ENCODE data around the gene CHL1.
A peak's percentile ranks its signal among the peaks of the same experiment; 100 is the strongest.

CHL1 gene

DNA sequence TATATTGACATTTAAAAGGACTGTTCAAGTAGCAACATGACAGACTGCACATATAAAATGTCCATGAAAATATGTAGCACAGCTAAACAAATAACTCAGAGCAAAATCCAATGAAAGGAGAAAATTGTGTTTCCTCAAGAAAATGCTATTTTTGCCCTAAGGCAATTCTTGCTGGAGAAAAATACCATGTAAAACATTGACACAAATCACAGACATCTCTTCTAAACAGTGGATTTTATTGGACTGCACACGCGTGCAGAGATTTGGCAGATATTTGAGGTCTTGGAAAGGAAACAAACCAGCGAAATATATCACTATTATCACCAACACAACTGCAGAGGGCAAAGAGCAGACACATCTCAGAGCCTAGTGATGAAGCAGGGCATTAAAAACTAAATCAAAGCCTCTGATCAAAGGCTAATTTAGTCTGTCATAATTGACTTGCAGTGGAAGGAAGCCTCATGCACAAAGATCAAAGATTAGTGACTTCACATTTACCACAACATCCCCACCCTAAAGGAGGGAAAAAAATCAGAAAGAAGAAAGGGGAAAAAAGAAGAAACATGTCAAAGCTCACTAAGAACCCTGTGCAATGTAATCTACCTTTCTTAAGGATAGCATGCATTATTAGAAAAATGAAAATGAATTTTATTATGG lies 52.4 kb downstream of the CHL1 start:
- H3K4me1 Mint-ChIP-seq (ENCODE audit: low read depth) = no peaks in the 10 kb centered on the region
- H3K36me3 Mint-ChIP-seq (ENCODE audit: low read depth) = no peaks in the 10 kb centered on the region
- no peak overlapping the region for H3K4me3 Mint-ChIP-seq
- no peaks in the 10 kb centered on the region for H3K9me3 Mint-ChIP-seq
- no peaks in the 10 kb centered on the region for H3K27me3 Mint-ChIP-seq (ENCODE audit: low read depth)
- H3K27ac Mint-ChIP-seq = no peak overlapping the region

DNA sequence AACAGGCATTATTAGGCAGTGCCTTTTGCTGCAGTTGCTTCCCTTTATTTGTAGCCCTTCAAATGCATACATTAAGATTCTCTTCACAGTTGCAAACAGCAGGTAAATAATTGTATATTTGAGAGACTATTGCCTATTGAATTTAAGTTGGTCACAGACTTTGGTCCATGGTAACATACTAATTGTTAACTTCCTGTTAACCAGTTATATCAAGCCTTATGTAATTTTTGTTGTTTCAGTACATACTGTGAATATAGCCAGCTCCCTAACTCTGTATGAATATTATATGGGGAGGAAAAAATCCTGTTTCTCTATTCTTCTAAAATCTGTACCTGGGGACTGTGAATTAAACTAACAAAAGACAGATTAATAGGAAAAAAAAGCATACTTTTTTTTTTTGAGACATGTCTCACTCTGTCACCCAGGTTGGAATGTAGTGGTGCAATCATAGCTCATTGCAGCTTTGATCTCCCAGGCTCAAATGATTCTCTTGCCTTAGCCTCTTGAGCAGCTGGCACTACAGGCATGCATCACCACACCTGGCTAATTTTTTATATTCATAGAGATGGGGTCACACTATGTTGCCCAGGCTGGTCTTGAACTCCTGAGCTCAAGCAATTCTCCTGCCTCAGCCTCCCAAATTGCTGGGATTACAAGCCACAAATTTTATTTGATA lies 53.2 kb downstream of the CHL1 start:
- Mint-ChIP-seq H3K4me1 (ENCODE audit: low read depth) (no peaks in the 10 kb centered on the region), H3K27me3 (ENCODE audit: low read depth) (no peaks in the 10 kb centered on the region), H3K4me3 (no peak overlapping the region), H3K36me3 (ENCODE audit: low read depth) (no peaks in the 10 kb centered on the region), H3K27ac (no peak overlapping the region), H3K9me3 (peaks cover 3% of the 10 kb centered on the region)

DNA sequence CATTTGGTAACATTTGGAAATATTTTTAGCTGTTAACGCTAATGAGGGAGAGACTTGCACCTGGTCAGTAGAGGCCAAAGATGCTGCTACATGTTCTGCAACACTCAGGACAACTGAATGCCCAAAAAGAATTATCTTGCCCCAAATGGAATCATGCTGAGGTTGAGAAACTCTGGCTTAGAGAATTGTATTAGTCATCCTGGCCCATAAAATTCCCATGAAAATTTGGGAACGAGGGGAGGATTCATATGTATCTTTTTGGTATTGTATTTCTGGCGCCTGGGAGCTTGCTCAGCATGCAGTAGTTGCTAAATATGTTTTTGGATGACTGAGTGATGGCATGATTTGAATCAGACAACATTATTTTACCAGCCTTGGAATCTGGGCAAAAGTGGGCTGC lies 59.9 kb downstream of the CHL1 start:
- Mint-ChIP-seq H3K4me1 (ENCODE audit: low read depth) (no peaks in the 10 kb centered on the region), H3K27ac (no peak overlapping the region), H3K36me3 (ENCODE audit: low read depth) (no peaks in the 10 kb centered on the region), H3K9me3 (peaks cover 7% of the 10 kb centered on the region), H3K4me3 (no peak overlapping the region), H3K27me3 (ENCODE audit: low read depth) (no peaks in the 10 kb centered on the region)

DNA sequence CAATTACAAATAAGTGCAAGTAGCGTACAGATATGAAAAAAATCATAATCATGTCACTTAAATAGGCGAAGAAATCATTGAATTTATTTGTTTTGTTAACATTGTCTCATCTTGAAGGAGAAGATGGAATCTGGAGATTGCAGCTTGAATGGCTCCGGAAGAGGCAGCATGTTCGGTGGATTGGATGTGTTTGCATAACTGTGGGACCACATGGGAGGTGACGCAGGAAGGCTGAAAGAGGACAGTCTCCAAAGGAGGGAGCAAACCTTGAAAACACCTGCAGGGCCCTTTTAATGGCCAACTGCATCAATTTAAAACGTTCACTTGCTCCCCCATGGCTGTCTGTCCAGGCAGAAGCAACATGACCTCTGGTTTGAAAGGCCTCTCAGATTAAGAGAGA lies 61.3 kb downstream of the CHL1 start:
- Mint-ChIP-seq H3K4me3 (no peak overlapping the region), H3K36me3 (ENCODE audit: low read depth) (no peaks in the 10 kb centered on the region), H3K4me1 (ENCODE audit: low read depth) (no peaks in the 10 kb centered on the region)

DNA sequence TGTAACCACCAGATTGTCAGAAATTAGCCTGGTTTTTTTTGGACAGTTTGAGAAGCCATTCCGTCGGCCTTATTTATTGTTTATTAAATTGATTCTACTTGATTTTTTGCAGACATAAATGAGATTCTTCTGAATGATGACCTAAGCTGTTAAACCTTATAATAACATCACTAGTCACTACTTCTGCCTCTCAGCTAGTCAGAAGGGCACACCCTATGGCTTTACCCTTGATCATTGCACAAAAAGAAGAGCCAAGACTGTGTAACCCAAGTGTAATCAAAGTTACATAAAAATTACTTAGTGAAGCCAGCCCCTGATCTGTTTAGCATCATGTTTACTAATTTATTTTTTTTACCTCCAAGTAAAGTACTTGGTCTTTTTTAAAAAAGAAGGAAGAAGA lies 64.3 kb downstream of the CHL1 start:
- H3K4me1 Mint-ChIP-seq (ENCODE audit: low read depth) = no peaks in the 10 kb centered on the region
- H3K36me3 Mint-ChIP-seq (ENCODE audit: low read depth) = no peaks in the 10 kb centered on the region
- peaks cover 8% of the 10 kb centered on the region for H3K9me3 Mint-ChIP-seq
- H3K27me3 Mint-ChIP-seq (ENCODE audit: low read depth) = no peaks in the 10 kb centered on the region
- no peak overlapping the region for H3K4me3 Mint-ChIP-seq
- no peak overlapping the region for H3K27ac Mint-ChIP-seq

More for the DNA sequence above, 61.3 kb downstream of the CHL1 start:
- no peaks in the 10 kb centered on the region for H3K27me3 Mint-ChIP-seq (ENCODE audit: low read depth)
- peaks cover 7% of the 10 kb centered on the region for H3K9me3 Mint-ChIP-seq
- H3K27ac Mint-ChIP-seq = no peak overlapping the region

DNA sequence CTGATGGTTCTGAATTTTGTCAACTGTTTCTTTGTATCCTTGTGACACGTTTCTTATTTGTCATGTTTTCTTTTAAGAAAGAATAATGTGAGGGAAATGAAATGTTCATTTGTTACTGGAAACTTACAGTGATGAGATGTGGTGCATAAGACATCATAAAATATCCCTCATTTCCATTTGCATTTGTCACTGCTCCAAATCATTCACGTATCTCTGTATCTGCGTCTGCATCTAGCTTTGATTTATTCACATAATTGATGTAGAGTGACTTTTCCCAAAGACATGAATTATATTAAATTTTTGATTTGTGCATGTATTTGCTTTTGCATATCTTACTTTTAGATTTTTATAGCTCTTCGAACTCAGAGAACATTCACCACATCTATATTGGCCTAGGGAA lies 66.8 kb downstream of the CHL1 start:
- no peaks in the 10 kb centered on the region for H3K4me1 Mint-ChIP-seq (ENCODE audit: low read depth)
- peaks cover 4% of the 10 kb centered on the region for H3K9me3 Mint-ChIP-seq
- H3K4me3 Mint-ChIP-seq = no peak overlapping the region

GRCh38 chr3:264394-265156 lies 68.0 kb downstream of the CHL1 start:
- H3K9me3 Mint-ChIP-seq = peaks cover 4% of the 10 kb centered on the region
- no peaks in the 10 kb centered on the region for H3K4me1 Mint-ChIP-seq (ENCODE audit: low read depth)
- H3K4me3 Mint-ChIP-seq = no peak overlapping the region
- H3K36me3 Mint-ChIP-seq (ENCODE audit: low read depth) = no peaks in the 10 kb centered on the region
- no peak overlapping the region for H3K27ac Mint-ChIP-seq
- no peaks in the 10 kb centered on the region for H3K27me3 Mint-ChIP-seq (ENCODE audit: low read depth)

More for the DNA sequence above, 66.8 kb downstream of the CHL1 start:
- Mint-ChIP-seq H3K36me3 (ENCODE audit: low read depth) (no peaks in the 10 kb centered on the region), H3K27me3 (ENCODE audit: low read depth) (no peaks in the 10 kb centered on the region), H3K27ac (no peak overlapping the region)

DNA sequence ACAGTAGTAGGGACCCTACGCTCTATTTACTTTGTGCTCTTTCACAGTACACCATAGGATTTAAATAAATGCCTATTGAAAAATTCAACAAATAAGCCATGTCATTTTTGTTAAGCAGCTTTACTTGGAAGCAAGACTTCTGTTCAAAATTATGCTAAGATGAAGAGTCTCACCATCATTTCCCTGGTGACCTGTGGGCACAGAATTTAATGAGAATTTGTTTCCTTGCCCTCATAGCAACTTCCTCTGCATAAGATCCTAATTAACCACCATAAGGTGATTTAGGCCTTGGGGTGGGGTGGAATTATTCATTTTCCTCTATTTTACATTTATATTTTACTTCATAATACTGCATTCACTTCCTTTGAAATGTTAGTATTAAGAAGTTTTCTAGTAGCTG lies 70.5 kb downstream of the CHL1 start:
- H3K4me1 Mint-ChIP-seq (ENCODE audit: low read depth) = no peaks in the 10 kb centered on the region
- H3K27ac Mint-ChIP-seq = no peak overlapping the region
- H3K9me3 Mint-ChIP-seq = peaks cover 4% of the 10 kb centered on the region
- H3K36me3 Mint-ChIP-seq (ENCODE audit: low read depth) = no peaks in the 10 kb centered on the region
- H3K27me3 Mint-ChIP-seq (ENCODE audit: low read depth) = no peaks in the 10 kb centered on the region
- H3K4me3 Mint-ChIP-seq = no peak overlapping the region

DNA sequence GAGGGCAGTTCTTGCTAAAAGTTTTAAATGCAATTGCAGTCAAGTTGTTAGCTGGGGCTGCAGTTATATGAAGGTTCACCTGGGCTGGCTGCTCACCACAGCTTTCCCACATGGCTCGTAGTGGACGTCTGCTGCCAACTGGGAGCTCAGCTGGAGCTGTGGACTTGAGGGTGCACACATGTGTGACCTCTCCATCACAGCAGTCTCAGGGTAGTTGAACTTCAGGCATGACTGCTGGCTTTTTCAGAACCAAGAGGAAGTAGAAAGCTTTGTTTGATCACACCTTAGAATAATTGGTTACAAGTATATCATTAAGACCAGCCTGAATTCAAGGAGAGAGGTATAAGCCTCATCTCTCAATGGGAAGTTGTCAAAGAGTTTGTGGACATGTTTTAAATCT lies 74.1 kb downstream of the CHL1 start:
- Mint-ChIP-seq H3K9me3 (no peaks in the 10 kb centered on the region), H3K4me1 (ENCODE audit: low read depth) (no peaks in the 10 kb centered on the region), H3K36me3 (ENCODE audit: low read depth) (no peaks in the 10 kb centered on the region), H3K4me3 (no peak overlapping the region), H3K27ac (no peak overlapping the region), H3K27me3 (ENCODE audit: low read depth) (no peaks in the 10 kb centered on the region)

DNA sequence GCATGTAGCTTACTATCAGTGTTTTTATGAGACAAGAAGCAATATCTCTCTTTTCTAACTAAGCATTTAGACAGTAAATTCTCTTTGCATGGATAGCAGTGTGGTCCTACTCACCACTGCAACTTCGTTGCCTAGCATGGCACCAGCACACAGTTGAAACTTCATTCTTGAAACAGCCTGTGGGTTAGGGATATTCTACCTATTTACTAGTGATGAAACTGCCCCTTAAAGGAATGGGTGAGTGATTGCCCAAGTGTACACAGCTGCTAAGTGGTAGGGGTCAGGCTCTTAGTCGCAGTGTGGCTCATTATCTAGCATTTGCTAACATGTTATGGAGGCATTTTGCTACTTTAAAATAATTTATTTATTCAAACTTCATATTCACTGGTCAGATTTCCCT lies 78.4 kb downstream of the CHL1 start:
- H3K4me1 Mint-ChIP-seq (ENCODE audit: low read depth) = no peaks in the 10 kb centered on the region
- no peak overlapping the region for H3K4me3 Mint-ChIP-seq
- no peaks in the 10 kb centered on the region for H3K36me3 Mint-ChIP-seq (ENCODE audit: low read depth)
- no peaks in the 10 kb centered on the region for H3K9me3 Mint-ChIP-seq
- H3K27me3 Mint-ChIP-seq (ENCODE audit: low read depth) = no peaks in the 10 kb centered on the region
- no peak overlapping the region for H3K27ac Mint-ChIP-seq

- Mint-ChIP-seq H3K4me3 (no peak overlapping the region), H3K9me3 (no peaks in the 10 kb centered on the region), H3K27ac (no peak overlapping the region), H3K36me3 (ENCODE audit: low read depth) (no peaks in the 10 kb centered on the region), H3K4me1 (ENCODE audit: low read depth) (no peaks in the 10 kb centered on the region), H3K27me3 (ENCODE audit: low read depth) (no peaks in the 10 kb centered on the region)
Measured at GRCh38 chr3:277873-278272, 81.3 kb downstream of the CHL1 start.

GRCh38 chr3:278300-279064 lies 81.9 kb downstream of the CHL1 start:
- Mint-ChIP-seq H3K4me1 (ENCODE audit: low read depth) (no peaks in the 10 kb centered on the region), H3K36me3 (ENCODE audit: low read depth) (no peaks in the 10 kb centered on the region), H3K9me3 (no peaks in the 10 kb centered on the region), H3K27me3 (ENCODE audit: low read depth) (no peaks in the 10 kb centered on the region), H3K4me3 (no peak overlapping the region), H3K27ac (no peak overlapping the region)

DNA sequence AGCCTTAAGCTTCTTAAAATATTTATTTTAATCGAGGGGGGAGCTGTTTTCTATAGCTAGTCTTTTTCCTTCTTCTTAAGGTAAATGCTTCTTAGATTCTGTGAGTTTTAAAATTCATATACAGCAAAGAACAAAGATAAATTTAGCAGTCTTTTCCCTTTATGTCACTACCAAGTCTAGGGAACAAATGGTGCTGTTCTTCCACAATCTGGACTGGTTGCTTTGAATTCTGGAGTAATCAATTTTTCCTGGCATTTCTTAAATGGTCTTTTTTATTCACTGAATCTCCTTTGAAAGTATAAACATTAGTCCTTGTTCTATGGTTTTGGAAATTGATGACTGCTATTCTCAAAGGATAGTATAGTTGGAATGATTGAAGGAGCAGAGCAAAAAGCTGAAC lies 82.8 kb downstream of the CHL1 start:
- Mint-ChIP-seq H3K36me3 (ENCODE audit: low read depth) (no peaks in the 10 kb centered on the region), H3K9me3 (no peaks in the 10 kb centered on the region), H3K27me3 (ENCODE audit: low read depth) (no peaks in the 10 kb centered on the region), H3K4me1 (ENCODE audit: low read depth) (no peaks in the 10 kb centered on the region), H3K4me3 (no peak overlapping the region), H3K27ac (peak overlapping the region; percentile 7)

GRCh38 chr3:280681-281080 lies 84.1 kb downstream of the CHL1 start:
- Mint-ChIP-seq H3K4me3 (no peak overlapping the region), H3K4me1 (ENCODE audit: low read depth) (no peaks in the 10 kb centered on the region), H3K9me3 (no peaks in the 10 kb centered on the region), H3K27ac (no peak overlapping the region), H3K36me3 (ENCODE audit: low read depth) (no peaks in the 10 kb centered on the region), H3K27me3 (ENCODE audit: low read depth) (no peaks in the 10 kb centered on the region)

Measured in T-helper 1 cell treated with Interleukin-12 subunit alpha and Interleukin-12 subunit beta and Interleukin-4 antibody, amounts not matched to agents 30 μg/mL and 1 μg/mL, for 36 hours (primary cell).